Ramos (cell line): ENCODE measurements around the gene UGT2B7.
"Not testable (repeated sequence)": the region's sequence is repeated elsewhere in the genome, so short reads cannot be mapped to it uniquely, and the experiment has no call there.

Experiments used
- in situ Hi-C: fragments of 300-500 bp; cut with MboI; formaldehyde crosslinking; loops from one replicate; pipeline ENCODE4 v1.14.3; 2022; ENCODE audit warnings: low sequenced_read_pairs; ENCODE audit not compliant: unreplicated experiment

The UGT2B7 gene

GRCh38 chr4:69075061-69075792 lies 21.0 kb upstream of the UGT2B7 start:
- in situ Hi-C loops = no loop called here

- in situ Hi-C loops = no loop called here
Measured at GRCh38 chr4:69078852-69079251, 17.4 kb upstream of the UGT2B7 start.

GRCh38 chr4:69088473-69088872 lies 7.8 kb upstream of the UGT2B7 start:
- in situ Hi-C loops = no loop called here

- in situ Hi-C loops = no loop called here
Measured at GRCh38 chr4:69089388-69089787, 6.9 kb upstream of the UGT2B7 start.

GRCh38 chr4:69092190-69092589 lies 4.1 kb upstream of the UGT2B7 start:
- in situ Hi-C loops = no loop called here

- in situ Hi-C loops = no loop called here
Measured at GRCh38 chr4:69092980-69093568, 3.2 kb upstream of the UGT2B7 start.

- in situ Hi-C loops = no loop called here
Measured at GRCh38 chr4:69093681-69094080, 2.6 kb upstream of the UGT2B7 start.

GRCh38 chr4:69095301-69095731 lies 958 bp upstream of the UGT2B7 start:
- in situ Hi-C loops = no loop called here

- in situ Hi-C loops = no loop called here
Measured at GRCh38 chr4:69096810-69097209, 536 bp downstream of the UGT2B7 start.

GRCh38 chr4:69098470-69098869 lies 2.2 kb downstream of the UGT2B7 start:
- in situ Hi-C loops = no loop called here

GRCh38 chr4:69099910-69100309 lies 3.6 kb downstream of the UGT2B7 start:
- in situ Hi-C loops = no loop called here

GRCh38 chr4:69102668-69103067 lies 6.4 kb downstream of the UGT2B7 start:
- in situ Hi-C loops = not testable (repeated sequence)

- in situ Hi-C loops = no loop called here
Measured at GRCh38 chr4:69104719-69105275, 8.5 kb downstream of the UGT2B7 start.

- in situ Hi-C loops = not testable (repeated sequence)
Measured at GRCh38 chr4:69115151-69115850, 19.0 kb downstream of the UGT2B7 start.

- in situ Hi-C loops = no loop called here
Measured at GRCh38 chr4:69115851-69116213, 19.6 kb downstream of the UGT2B7 start.

GRCh38 chr4:69116645-69117321 lies 20.5 kb downstream of the UGT2B7 start:
- in situ Hi-C loops = no loop called here

GRCh38 chr4:69120870-69121269 lies 24.6 kb downstream of the UGT2B7 start:
- in situ Hi-C loops = no loop called here

- in situ Hi-C loops = no loop called here
Measured at GRCh38 chr4:69122476-69122875, 26.2 kb downstream of the UGT2B7 start.

GRCh38 chr4:69124941-69125340 lies 28.7 kb downstream of the UGT2B7 start:
- in situ Hi-C loops = loop anchor here (25.0 kb wide), 1 partner anchor 638 kb away; no protein-coding TSS in a partner anchor

- in situ Hi-C loops = loop anchor here (25.0 kb wide), 1 partner anchor 639 kb away; no protein-coding TSS in a partner anchor
Measured at GRCh38 chr4:69126024-69126423, 29.8 kb downstream of the UGT2B7 start.
